D721Med (cell line): ENCODE results near the gene CNTNAP2.

ENCODE experiments used
- DNase-seq: peaks from one replicate; pipeline ENCODE4 v3.0.0; 2011; ENCODE audit warnings: low spot score; ENCODE audit not compliant: insufficient read length
- FAIRE-seq: peaks from 2 replicates; lab custom pipeline; 2011; peaks lifted over from hg19 to GRCh38; lab: Jason Lieb, UNC
- TF ChIP-seq, protein P1 (sequence below): IDR thresholded peaks from 2 replicates; pipeline ENCODE4 v1.5.1; 2012; ENCODE audit warnings: mild to moderate bottlenecking, control low read depth; ENCODE audit not compliant: insufficient read depth; ENCODE audit errors: missing control alignments

Gene CNTNAP2

DNA sequence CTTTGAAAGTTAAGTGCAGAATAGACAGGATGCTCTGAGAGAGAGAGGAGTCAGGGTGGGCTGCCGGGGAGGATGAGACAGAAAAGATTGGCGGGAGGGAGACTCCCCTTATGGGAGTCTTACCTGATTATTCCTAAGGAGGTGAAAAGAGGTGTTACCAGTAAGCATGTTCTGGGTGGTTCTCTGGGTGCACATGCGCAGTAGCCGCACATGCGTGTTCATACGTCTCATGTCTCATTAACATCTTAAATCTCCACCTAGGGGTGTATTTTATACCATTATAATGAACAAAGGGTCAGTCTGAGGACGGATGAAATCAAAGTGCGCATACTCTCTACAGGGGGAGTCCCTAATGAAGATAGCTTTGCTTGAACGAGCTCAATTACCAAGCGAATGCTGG is 1881.0 kb downstream of the CNTNAP2 start:
- TF ChIP-seq, protein P1, sequence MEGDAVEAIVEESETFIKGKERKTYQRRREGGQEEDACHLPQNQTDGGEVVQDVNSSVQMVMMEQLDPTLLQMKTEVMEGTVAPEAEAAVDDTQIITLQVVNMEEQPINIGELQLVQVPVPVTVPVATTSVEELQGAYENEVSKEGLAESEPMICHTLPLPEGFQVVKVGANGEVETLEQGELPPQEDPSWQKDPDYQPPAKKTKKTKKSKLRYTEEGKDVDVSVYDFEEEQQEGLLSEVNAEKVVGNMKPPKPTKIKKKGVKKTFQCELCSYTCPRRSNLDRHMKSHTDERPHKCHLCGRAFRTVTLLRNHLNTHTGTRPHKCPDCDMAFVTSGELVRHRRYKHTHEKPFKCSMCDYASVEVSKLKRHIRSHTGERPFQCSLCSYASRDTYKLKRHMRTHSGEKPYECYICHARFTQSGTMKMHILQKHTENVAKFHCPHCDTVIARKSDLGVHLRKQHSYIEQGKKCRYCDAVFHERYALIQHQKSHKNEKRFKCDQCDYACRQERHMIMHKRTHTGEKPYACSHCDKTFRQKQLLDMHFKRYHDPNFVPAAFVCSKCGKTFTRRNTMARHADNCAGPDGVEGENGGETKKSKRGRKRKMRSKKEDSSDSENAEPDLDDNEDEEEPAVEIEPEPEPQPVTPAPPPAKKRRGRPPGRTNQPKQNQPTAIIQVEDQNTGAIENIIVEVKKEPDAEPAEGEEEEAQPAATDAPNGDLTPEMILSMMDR = no peak
- no peak for FAIRE-seq
- no peak for DNase-seq

DNA sequence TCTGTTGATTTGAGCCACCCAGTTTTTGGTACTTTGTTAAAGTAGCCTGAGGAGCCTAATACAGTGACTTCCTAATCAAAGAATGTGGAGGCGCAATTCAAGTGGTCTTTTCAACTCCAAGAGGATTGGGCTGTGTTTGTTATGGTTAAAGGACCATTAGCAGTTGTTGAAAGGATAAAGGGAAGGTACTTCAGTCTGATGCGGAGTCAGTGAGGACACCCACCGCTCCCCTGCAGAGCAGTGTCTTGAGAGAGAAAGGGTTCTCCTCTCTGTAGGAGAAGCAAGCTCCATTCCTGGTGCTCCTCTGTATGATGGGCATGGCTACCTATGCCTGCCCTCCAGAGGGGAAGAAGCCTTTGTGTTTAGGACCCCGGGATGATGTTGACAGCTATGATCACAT is 1883.4 kb downstream of the CNTNAP2 start:
- TF ChIP-seq, protein P1 = no peak
- FAIRE-seq (no peak), DNase-seq (no peak)

DNA sequence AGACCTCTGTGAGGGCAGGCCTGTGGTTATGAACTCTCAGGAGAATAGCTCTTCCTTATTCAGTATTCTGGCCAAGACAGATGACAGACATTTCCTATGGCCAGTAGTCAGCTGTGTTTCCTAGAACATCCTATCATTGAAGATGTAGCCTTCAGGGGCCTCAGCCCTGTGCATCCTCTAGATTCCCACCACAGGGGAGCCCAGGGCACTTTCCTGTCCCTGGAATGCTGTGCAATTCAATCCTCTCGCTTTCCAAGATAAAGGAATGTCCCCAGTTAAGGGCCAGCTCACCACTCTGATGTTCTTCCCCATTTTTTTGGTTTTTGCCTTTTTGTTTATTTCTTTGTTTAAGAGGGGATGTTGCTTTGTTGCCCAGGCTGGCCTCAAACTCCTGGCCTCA is 1895.2 kb downstream of the CNTNAP2 start:
- DNase-seq = no peak
- FAIRE-seq = no peak
- TF ChIP-seq, protein P1 = no peak

DNA sequence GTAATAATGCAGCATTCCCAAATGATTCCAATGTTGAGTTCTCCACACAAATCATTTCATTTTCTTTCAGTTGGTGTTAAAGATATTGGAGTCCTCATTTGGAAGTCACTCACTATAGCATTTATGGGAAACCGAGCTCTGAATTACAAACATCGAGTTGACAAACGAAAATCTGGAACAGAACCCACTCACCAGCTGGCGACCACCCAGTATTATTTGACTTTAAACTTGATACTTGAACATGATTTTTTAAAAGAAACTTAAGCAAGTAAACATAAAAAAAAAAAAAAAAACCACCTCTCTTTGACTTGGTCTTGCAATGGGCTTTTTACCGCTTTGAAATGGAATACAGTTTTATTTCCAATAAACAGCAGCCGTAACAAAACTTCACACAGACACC is 1897.4 kb downstream of the CNTNAP2 start:
- no peak for DNase-seq
- TF ChIP-seq, protein P1 = no peak
- FAIRE-seq = no peak

DNA sequence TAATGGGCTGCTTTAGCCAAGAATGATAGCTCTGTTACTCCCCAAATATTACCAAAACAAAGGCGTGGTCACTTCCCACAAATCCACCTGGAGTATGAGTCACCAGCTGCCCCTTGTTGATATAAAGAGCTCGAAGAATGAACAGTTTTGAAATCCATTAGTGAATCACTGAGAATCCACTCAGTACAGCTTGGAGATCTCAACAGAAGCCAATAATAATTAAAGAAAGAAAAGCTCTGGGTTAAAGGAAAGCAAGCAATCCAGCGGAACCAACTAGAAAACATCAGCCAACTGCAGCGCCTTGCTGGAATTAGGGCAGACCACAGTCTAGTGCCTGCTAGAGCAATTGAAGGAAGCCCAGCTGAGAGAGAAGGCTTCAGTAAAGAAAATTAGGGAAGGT is 1897.9 kb downstream of the CNTNAP2 start:
- FAIRE-seq (no peak), DNase-seq (no peak)
- TF ChIP-seq, protein P1 = no peak

DNA sequence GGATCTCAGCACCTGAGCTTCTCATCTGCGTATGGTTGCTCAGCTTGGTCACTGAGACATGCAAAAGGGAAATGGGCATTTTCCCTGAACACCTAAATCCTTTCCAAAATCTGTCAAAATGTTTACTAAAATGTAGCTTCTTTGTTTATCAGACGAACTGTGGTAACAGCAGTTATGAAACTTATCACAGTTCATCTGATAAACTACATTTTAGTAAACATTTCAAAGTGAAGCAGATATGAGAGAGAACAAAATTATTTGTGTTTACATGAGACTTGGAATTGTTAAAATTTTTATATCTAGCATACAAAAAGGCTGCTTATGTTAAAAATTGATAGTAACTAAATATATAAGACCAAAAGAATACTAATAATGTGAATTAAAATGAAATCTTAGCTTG is 1900.5 kb downstream of the CNTNAP2 start:
- FAIRE-seq (no peak), DNase-seq (no peak)
- TF ChIP-seq, protein P1 = no peak

DNA sequence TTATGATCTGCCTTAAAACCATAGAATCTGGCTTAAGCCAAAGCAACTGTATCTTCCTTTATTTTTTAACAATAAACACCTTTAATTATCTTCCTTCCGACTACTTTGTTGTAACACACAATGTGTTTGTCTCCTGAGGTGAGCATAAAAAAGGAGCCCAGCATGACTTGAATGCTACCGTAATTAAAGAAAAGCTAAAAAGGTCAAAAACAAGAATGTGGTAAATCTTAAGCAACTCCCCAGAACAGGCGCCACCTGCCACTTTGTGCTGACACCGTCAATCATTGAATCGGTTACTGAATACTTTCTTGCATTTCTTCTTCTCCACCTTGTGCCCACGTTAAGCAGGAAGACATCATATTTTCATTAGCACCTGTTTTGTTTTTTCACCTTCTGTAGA is 1904.1 kb downstream of the CNTNAP2 start:
- TF ChIP-seq, protein P1 = no peak
- FAIRE-seq (no peak), DNase-seq (no peak)
